H9 (cell line): ENCODE data around the gene SP100. TPM values are rescaled to one million over a fixed set of nuclear protein-coding genes. Genes with fewer than 3 reads are reported as not detected.

Source experiments
- DNase-seq: peaks from one replicate; pipeline ENCODE4 v3.0.0-alpha.2; 2017
- H2AFZ ChIP-seq: one replicate; pipeline ENCODE4 v1.6.1; 2013; ENCODE audit warnings: mild to moderate bottlenecking, low read length, control low read depth, moderate library complexity
- H2AK5ac ChIP-seq: 2 replicates; pipeline ENCODE4 v1.6.1; 2013; ENCODE audit warnings: low read length, control low read depth, mixed read lengths; ENCODE audit not compliant: insufficient read length
- H2BK120ac ChIP-seq: one replicate; pipeline ENCODE4 v1.6.1; 2013; ENCODE audit warnings: low read depth, mild to moderate bottlenecking, low read length, control low read depth, inconsistent platforms; ENCODE audit not compliant: poor library complexity, severe bottlenecking
- H2BK12ac ChIP-seq: 2 replicates; pipeline ENCODE4 v1.6.1; 2013; ENCODE audit warnings: low read length, control low read depth, mixed read lengths, low read depth; ENCODE audit not compliant: insufficient read length
- H2BK15ac ChIP-seq: 2 replicates; pipeline ENCODE4 v1.6.1; 2013; ENCODE audit warnings: low read depth, low read length, control low read depth
- H2BK20ac ChIP-seq: one replicate; pipeline ENCODE4 v1.6.1; 2013; ENCODE audit warnings: low read depth, mild to moderate bottlenecking, low read length, control low read depth, inconsistent platforms; ENCODE audit not compliant: poor library complexity, severe bottlenecking
- H2BK5ac ChIP-seq: 2 replicates; pipeline ENCODE4 v1.6.1; 2013; ENCODE audit warnings: low read length, control low read depth, mixed read lengths; ENCODE audit not compliant: insufficient read length
- H3K14ac ChIP-seq: 2 replicates; pipeline ENCODE4 v1.6.1; 2013; ENCODE audit warnings: low read length, control low read depth; ENCODE audit not compliant: insufficient read depth
- H3K18ac ChIP-seq: 2 replicates; pipeline ENCODE4 v1.6.1; 2013; ENCODE audit warnings: low read depth, mild to moderate bottlenecking, mixed read lengths, low read length, control low read depth; ENCODE audit not compliant: insufficient read length
- H3K23ac ChIP-seq: 2 replicates; pipeline ENCODE4 v1.6.1; 2013; ENCODE audit warnings: low read length, control low read depth, mixed read lengths, low read depth; ENCODE audit not compliant: insufficient read length
- H3K23me2 ChIP-seq: 2 replicates; pipeline ENCODE4 v1.6.1; 2013; ENCODE audit warnings: low read depth, mild to moderate bottlenecking, mixed read lengths, low read length, control low read depth; ENCODE audit not compliant: insufficient read length, poor library complexity, severe bottlenecking
- H3K27ac ChIP-seq: 2 replicates; pipeline ENCODE4 v1.5.1; 2013; ENCODE audit warnings: low read length, control low read depth, mixed read lengths, low read depth; ENCODE audit not compliant: insufficient read length
- H3K27me3 ChIP-seq: 2 replicates; pipeline ENCODE4 v1.6.1; 2013; ENCODE audit warnings: low read length, control low read depth, inconsistent platforms; ENCODE audit not compliant: insufficient read depth
- H3K4ac ChIP-seq: 2 replicates; pipeline ENCODE4 v1.6.1; 2013; ENCODE audit warnings: low read depth, mild to moderate bottlenecking, control low read depth, inconsistent platforms, low read length, moderate library complexity
- H3K4me1 ChIP-seq: 2 replicates; pipeline ENCODE4 v1.6.1; 2013; ENCODE audit warnings: low read length, control low read depth, inconsistent platforms; ENCODE audit not compliant: insufficient read depth
- H3K4me2 ChIP-seq: 2 replicates; pipeline ENCODE4 v1.6.1; 2013; ENCODE audit warnings: low read length, control low read depth, mixed read lengths; ENCODE audit not compliant: insufficient read length, insufficient read depth
- H3K56ac ChIP-seq: 2 replicates; pipeline ENCODE4 v1.6.1; 2013; ENCODE audit warnings: low read depth, mild to moderate bottlenecking, mixed read lengths, low read length, control low read depth; ENCODE audit not compliant: insufficient read length
- H3K79me1 ChIP-seq: 2 replicates; pipeline ENCODE4 v1.6.1; 2013; ENCODE audit warnings: low read depth, mild to moderate bottlenecking, moderate library complexity, low read length, control low read depth, inconsistent platforms; ENCODE audit not compliant: insufficient read depth, poor library complexity, severe bottlenecking
- H3K79me2 ChIP-seq: 2 replicates; pipeline ENCODE4 v1.6.1; 2013; ENCODE audit warnings: low read length, control low read depth, inconsistent platforms; ENCODE audit not compliant: insufficient read depth
- H3K9ac ChIP-seq: 2 replicates; pipeline ENCODE4 v1.6.1; 2013; ENCODE audit warnings: low read length, control low read depth, mixed read lengths; ENCODE audit not compliant: insufficient read length; ENCODE audit errors: extremely low read depth
- H3K9me3 ChIP-seq: one replicate; pipeline ENCODE4 v1.6.1; 2013; ENCODE audit warnings: low read depth, low read length, inconsistent platforms; ENCODE audit not compliant: control insufficient read depth
- H3T11ph ChIP-seq: one replicate; pipeline ENCODE4 v1.6.1; 2013; ENCODE audit warnings: mild to moderate bottlenecking, low read length, control low read depth, inconsistent platforms
- H4K20me1 ChIP-seq: one replicate; pipeline ENCODE4 v1.6.1; 2013; ENCODE audit not compliant: control insufficient read depth, insufficient read length, insufficient read depth
- H4K5ac ChIP-seq: 2 replicates; pipeline ENCODE4 v1.6.1; 2013; ENCODE audit warnings: low read depth, mild to moderate bottlenecking, mixed read lengths, low read length, control low read depth; ENCODE audit not compliant: insufficient read length
- H4K8ac ChIP-seq: replicated peaks from 2 replicates; pipeline ENCODE4 v1.6.1; 2013; ENCODE audit warnings: low read length, control low read depth, mixed read lengths, low read depth; ENCODE audit not compliant: insufficient read length
- H4K91ac ChIP-seq: 2 replicates; pipeline ENCODE4 v1.6.1; 2013; ENCODE audit warnings: low read depth, mild to moderate bottlenecking, moderate library complexity, mixed read lengths, low read length, control low read depth; ENCODE audit not compliant: insufficient read length
- H3K27ac Mint-ChIP-seq, 3 experiments: 2 replicates in 2 of 3; 3 replicates in 1 of 3; pipeline ENCODE4 v1.8.0; 2020 to 2021; ENCODE audit warnings: mixed read lengths in 3 of 3, mild to moderate bottlenecking in 1 of 3, moderate library complexity in 1 of 3
- H3K27me3 Mint-ChIP-seq: 2 replicates; pipeline ENCODE4 v1.8.0; 2021; ENCODE audit warnings: low read depth, mild to moderate bottlenecking, moderate library complexity, mixed read lengths
- H3K36me3 Mint-ChIP-seq, 3 experiments: 2 replicates in 2 of 3; 3 replicates in 1 of 3; pipeline ENCODE4 v1.8.0; 2020 to 2021; ENCODE audit warnings: low read depth in 3 of 3, mixed read lengths in 3 of 3; ENCODE audit not compliant: insufficient read depth in 1 of 3
- H3K4me1 Mint-ChIP-seq, 2 experiments: 2 replicates each; pipeline ENCODE4 v1.8.0; 2020; ENCODE audit warnings: mixed read lengths in 2 of 2
- H3K4me3 Mint-ChIP-seq, 2 experiments: 2 replicates in 1 of 2; 3 replicates in 1 of 2; pipeline ENCODE4 v1.8.0; 2020 to 2021; ENCODE audit warnings: mild to moderate bottlenecking in 2 of 2, mixed read lengths in 2 of 2, moderate library complexity in 1 of 2
- H3K9me3 Mint-ChIP-seq, 2 experiments: 2 replicates in 1 of 2; 3 replicates in 1 of 2; pipeline ENCODE4 v1.8.0; 2020; ENCODE audit warnings: mild to moderate bottlenecking in 2 of 2, mixed read lengths in 2 of 2, moderate library complexity in 1 of 2
- WGBS: extraction: QIAGEN DNeasy Blood & Tissue Kit; methylation state at CpG from one replicate; pipeline ENCODE4 v1.1.7; 2013; ENCODE audit warnings: missing lambda C conversion rate, low lambda C conversion rate, mixed read lengths; ENCODE audit not compliant: insufficient read length; ENCODE audit errors: extremely low coverage; 5-methylcytosine and 5-hydroxymethylcytosine counted together
- total RNA-seq: library from RNA; stranded (reverse); gene quantifications from 2 replicates; pipeline ENCODE4 v1.2.1, GENCODE V29; 2021
- TF ChIP-seq, protein P1 (sequence below): fragments of 200-600 bp; sonication (generic); conservative IDR thresholded peaks from 3 replicates; pipeline ENCODE4 v1.8.0; 2021; ENCODE audit warnings: antibody characterized with exemption, mild to moderate bottlenecking

SP100 gene
- total RNA-seq, 1 experiment from 2014 or later: 0.28 TPM

- H4K5ac ChIP-seq: no peak overlapping the region
- no peaks in the 10 kb centered on the region for H3K79me1 ChIP-seq
- no peak overlapping the region for H2BK5ac ChIP-seq
- no peak overlapping the region for H3K4ac ChIP-seq
- H2AK5ac ChIP-seq: no peak overlapping the region
- no peak overlapping the region for H3T11ph ChIP-seq
- H2BK15ac ChIP-seq: no peak overlapping the region
- no peaks in the 10 kb centered on the region for H3K79me2 ChIP-seq
- H3K27me3 Mint-ChIP-seq: peaks cover 2% of the 10 kb centered on the region; the same call in 1 of the 2 replicates
- H3K36me3 Mint-ChIP-seq: no peaks in the 10 kb centered on the region
- H3K9me3 Mint-ChIP-seq: no peaks in the 10 kb centered on the region
- no peaks in the 10 kb centered on the region for H3K23me2 ChIP-seq
- H2BK12ac ChIP-seq: no peak overlapping the region
- H3K14ac ChIP-seq: no peak overlapping the region
- peaks cover 3 to 8% of the 10 kb centered on the region in 2 experiments; a peak in 2 of 4 replicates for H3K4me1 Mint-ChIP-seq
- WGBS: no CpG with 5 or more reads among the region's 4 CpGs
- no peak overlapping the region for H3K27ac Mint-ChIP-seq
- H3K56ac ChIP-seq: no peak overlapping the region
- H3K4me2 ChIP-seq: no peak overlapping the region
- H2AFZ ChIP-seq: no peak overlapping the region
- H4K91ac ChIP-seq: no peak overlapping the region
- no peak overlapping the region for H3K9ac ChIP-seq
- no peak overlapping the region for H3K18ac ChIP-seq
- no peaks in the 10 kb centered on the region for H3K27me3 ChIP-seq
- no peaks in the 10 kb centered on the region for H3K9me3 ChIP-seq
- no peak overlapping the region for H3K23ac ChIP-seq
- no peak overlapping the region for H3K27ac ChIP-seq
- no peaks in the 10 kb centered on the region for H4K20me1 ChIP-seq
- H3K4me3 Mint-ChIP-seq: no peak overlapping the region
- H2BK20ac ChIP-seq: no peak overlapping the region
- no peak for DNase-seq
- H4K8ac ChIP-seq: no peak overlapping the region
- no peak overlapping the region for H2BK120ac ChIP-seq
- H3K4me1 ChIP-seq: no peaks in the 10 kb centered on the region; the same call in 1 of the 2 replicates
- TF ChIP-seq, protein P1, sequence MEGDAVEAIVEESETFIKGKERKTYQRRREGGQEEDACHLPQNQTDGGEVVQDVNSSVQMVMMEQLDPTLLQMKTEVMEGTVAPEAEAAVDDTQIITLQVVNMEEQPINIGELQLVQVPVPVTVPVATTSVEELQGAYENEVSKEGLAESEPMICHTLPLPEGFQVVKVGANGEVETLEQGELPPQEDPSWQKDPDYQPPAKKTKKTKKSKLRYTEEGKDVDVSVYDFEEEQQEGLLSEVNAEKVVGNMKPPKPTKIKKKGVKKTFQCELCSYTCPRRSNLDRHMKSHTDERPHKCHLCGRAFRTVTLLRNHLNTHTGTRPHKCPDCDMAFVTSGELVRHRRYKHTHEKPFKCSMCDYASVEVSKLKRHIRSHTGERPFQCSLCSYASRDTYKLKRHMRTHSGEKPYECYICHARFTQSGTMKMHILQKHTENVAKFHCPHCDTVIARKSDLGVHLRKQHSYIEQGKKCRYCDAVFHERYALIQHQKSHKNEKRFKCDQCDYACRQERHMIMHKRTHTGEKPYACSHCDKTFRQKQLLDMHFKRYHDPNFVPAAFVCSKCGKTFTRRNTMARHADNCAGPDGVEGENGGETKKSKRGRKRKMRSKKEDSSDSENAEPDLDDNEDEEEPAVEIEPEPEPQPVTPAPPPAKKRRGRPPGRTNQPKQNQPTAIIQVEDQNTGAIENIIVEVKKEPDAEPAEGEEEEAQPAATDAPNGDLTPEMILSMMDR: no peak
Observed at GRCh38 chr2:230419181-230419580, 3.2 kb downstream of the SP100 start.
